HL-60 (cell line): ENCODE results near the gene LGR6.
"Not testable (repeated sequence)": the region's sequence is repeated elsewhere in the genome, so short reads cannot be mapped to it uniquely, and the experiment has no call there.

Experiments used
- DNase-seq, 2 experiments: peaks; one replicate each; pipeline ENCODE4 v3.0.0-alpha.2; 2010 to 2020; ENCODE audit warnings: low read depth in 1 of 2, low spot score in 1 of 2
- H3K27ac ChIP-seq: fragments of 250-450 bp; sonication (Bioruptor Pico); replicated peaks from 2 replicates; pipeline ENCODE4 v1.5.1; 2020; ENCODE audit warnings: mild to moderate bottlenecking, moderate library complexity
- H3K27me3 ChIP-seq: fragments of 250-450 bp; sonication (Bioruptor Pico); 2 replicates; pipeline ENCODE4 v1.5.1; 2021; ENCODE audit warnings: mild to moderate bottlenecking, moderate library complexity; ENCODE audit not compliant: insufficient read depth, poor library complexity, severe bottlenecking
- H3K4me3 ChIP-seq: replicated peaks from 2 replicates; pipeline ENCODE4 v1.5.1; 2011; ENCODE audit warnings: mild to moderate bottlenecking, control low read depth, low read length; ENCODE audit not compliant: insufficient read depth
- CTCF ChIP-seq: IDR thresholded peaks from one replicate; pipeline ENCODE4 v1.5.1; 2011; ENCODE audit warnings: low read length, control low read depth, inconsistent platforms; ENCODE audit not compliant: insufficient read depth
- GABPA ChIP-seq: IDR thresholded peaks from 2 replicates; pipeline ENCODE4 v1.6.1; 2012; ENCODE audit warnings: low read depth
- POLR2AphosphoS5 ChIP-seq: IDR thresholded peaks from 2 replicates; pipeline ENCODE4 v1.6.1; 2012; ENCODE audit warnings: low read depth
- REST ChIP-seq: IDR thresholded peaks from 2 replicates; pipeline ENCODE4 v1.6.1; 2012; ENCODE audit warnings: low read depth; ENCODE audit not compliant: insufficient replicate concordance
- SPI1 ChIP-seq: IDR thresholded peaks from 2 replicates; pipeline ENCODE4 v1.6.1; 2012; ENCODE audit warnings: low read depth, mild to moderate bottlenecking, borderline replicate concordance

LGR6 gene

GRCh38 chr1:202189001-202189790 is 4.4 kb upstream of the LGR6 start:
- DNase-seq, result peak; percentile 39 to 68
- no peak overlapping the region for H3K4me3 ChIP-seq
- TF ChIP-seq SPI1 (no peak), CTCF (peak; percentile 73)
- peaks cover 5% of the 10 kb centered on the region for H3K27me3 ChIP-seq
- H3K27ac ChIP-seq, result no peak overlapping the region

- TF ChIP-seq POLR2AphosphoS5 (no peak), SPI1 (no peak), GABPA (no peak), REST (no peak), CTCF (no peak)
- no peak overlapping the region for H3K27ac ChIP-seq
- H3K27me3 ChIP-seq, result peaks cover 9% of the 10 kb centered on the region
- H3K4me3 ChIP-seq, result no peak overlapping the region
- no peak for DNase-seq
Measured at GRCh38 chr1:202189918-202190715, 3.5 kb upstream of the LGR6 start.

GRCh38 chr1:202191391-202191790 is 2.2 kb upstream of the LGR6 start:
- peaks cover 17% of the 10 kb centered on the region for H3K27me3 ChIP-seq
- not testable (repeated sequence) for H3K4me3 ChIP-seq, H3K27ac ChIP-seq, DNase-seq

GRCh38 chr1:202192770-202193613 is 607 bp upstream of the LGR6 start:
- Histone ChIP-seq H3K4me3 (no peak overlapping the region), H3K27me3 (peaks cover 23% of the 10 kb centered on the region), H3K27ac (no peak overlapping the region)
- peak; percentile 21 to 40 for DNase-seq
- TF ChIP-seq SPI1 (no peak), CTCF (peak; percentile 88), GABPA (no peak), REST (no peak)
